Hepatocyte (in vitro differentiated cells): ENCODE data around the gene HNMT. TPM values are rescaled to one million over a fixed set of nuclear protein-coding genes. Genes with fewer than 3 reads are reported as not detected.

Experiments used
- DNase-seq: peaks from one replicate; pipeline ENCODE4 v3.0.0-alpha.2; 2016; ENCODE audit warnings: low spot score
- H2AFZ ChIP-seq: fragments of 200-600 bp; sonication (generic); 2 replicates; pipeline ENCODE4 v1.6.0; 2016; ENCODE audit warnings: antibody characterized with exemption, mild to moderate bottlenecking
- H3K27ac ChIP-seq: fragments of 200-600 bp; sonication (generic); 2 replicates; pipeline ENCODE4 v1.5.1; 2016; ENCODE audit warnings: mild to moderate bottlenecking
- H3K27me3 ChIP-seq: fragments of 200-600 bp; sonication (generic); 2 replicates; pipeline ENCODE4 v1.6.1; 2016
- H3K36me3 ChIP-seq: fragments of 200-600 bp; sonication (generic); replicated peaks from 2 replicates; pipeline ENCODE4 v1.5.1; 2016; ENCODE audit warnings: low read depth; ENCODE audit not compliant: insufficient read depth
- H3K4me1 ChIP-seq: fragments of 200-600 bp; sonication (generic); 2 replicates; pipeline ENCODE4 v1.5.1; 2016; ENCODE audit warnings: mild to moderate bottlenecking, moderate library complexity; ENCODE audit not compliant: insufficient read depth
- H3K4me2 ChIP-seq: fragments of 200-600 bp; sonication (generic); 2 replicates; pipeline ENCODE4 v1.6.0; 2016
- H3K4me3 ChIP-seq: fragments of 200-600 bp; sonication (generic); 2 replicates; pipeline ENCODE4 v1.5.1; 2016; ENCODE audit warnings: mild to moderate bottlenecking
- H3K79me2 ChIP-seq: fragments of 200-600 bp; sonication (generic); 2 replicates; pipeline ENCODE4 v1.6.0; 2017; ENCODE audit warnings: mild to moderate bottlenecking
- H3K9me2 ChIP-seq: fragments of 200-600 bp; sonication (generic); replicated peaks from 2 replicates; pipeline ENCODE4 v1.6.0; 2017; ENCODE audit warnings: mild to moderate bottlenecking; ENCODE audit not compliant: insufficient read depth
- H3K9me3 ChIP-seq: fragments of 200-600 bp; sonication (generic); 2 replicates; pipeline ENCODE4 v1.5.1; 2016; ENCODE audit warnings: low read depth, mild to moderate bottlenecking
- H4K20me1 ChIP-seq: fragments of 200-600 bp; sonication (generic); 2 replicates; pipeline ENCODE4 v1.6.0; 2016; ENCODE audit warnings: mild to moderate bottlenecking; ENCODE audit not compliant: insufficient read depth, poor library complexity, severe bottlenecking
- EZH2 ChIP-seq: fragments of 200-600 bp; sonication (generic); IDR thresholded peaks from 2 replicates; pipeline ENCODE4 v1.6.1; 2016; ENCODE audit warnings: antibody characterized with exemption, mild to moderate bottlenecking, borderline replicate concordance
- EZH2phosphoT487 ChIP-seq: fragments of 200-600 bp; sonication (generic); IDR thresholded peaks from one replicate; pipeline ENCODE4 v1.6.1; 2018; ENCODE audit warnings: antibody characterized with exemption, mild to moderate bottlenecking, low read depth, moderate library complexity; ENCODE audit not compliant: unreplicated experiment, severe bottlenecking
- WGBS: methylation state at CpG from one replicate; pipeline ENCODE4 v1.1.6; 2016; ENCODE audit warnings: low lambda C conversion rate; ENCODE audit errors: missing lambda C conversion rate; 5-methylcytosine and 5-hydroxymethylcytosine counted together
- polyA plus RNA-seq: library from polyadenylated mRNA; unstranded; fragments of >200 nt; fragmentation: Nextera tagmentation; extraction: Ambion mirVana; gene quantifications from 2 replicates; pipeline ENCODE4 v1.2.1, GENCODE V29; 2016
- total RNA-seq: library from RNA; depleted of rRNA; stranded (reverse); fragments of >200 nt; gene quantifications from 2 replicates; pipeline ENCODE4 v1.2.3, GENCODE V29; 2014
- TF ChIP-seq, protein P1 (sequence below): fragments of 200-600 bp; sonication (generic); IDR thresholded peaks from 2 replicates; pipeline ENCODE4 v1.5.1; 2016; ENCODE audit warnings: antibody characterized with exemption, mild to moderate bottlenecking; ENCODE audit not compliant: poor library complexity

HNMT gene
- total and polyA plus RNA-seq, 2 experiments from 2014 or later = 23.4 to 26.3 TPM

DNA sequence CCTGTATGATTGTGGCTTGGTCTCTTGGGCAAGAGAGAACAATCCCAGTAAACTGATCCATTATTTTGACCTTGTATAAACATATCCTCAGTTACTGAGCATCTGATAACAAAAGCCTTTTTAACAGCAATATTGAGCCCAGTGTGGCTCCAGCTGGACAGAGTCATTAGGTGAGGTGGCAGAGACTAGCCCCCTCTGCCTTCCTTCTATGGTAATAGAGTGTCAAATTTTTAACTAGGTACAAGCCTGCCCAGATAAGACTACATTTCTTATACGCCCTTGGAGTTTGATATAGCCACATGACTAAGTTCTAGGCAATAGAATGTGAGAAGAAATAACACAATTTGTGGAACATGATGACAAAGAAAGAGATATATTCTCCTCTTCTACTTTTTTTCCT lies 56.2 kb downstream of the HNMT start:
- H3K4me1 ChIP-seq = no peaks in the 10 kb centered on the region
- no peaks in the 10 kb centered on the region for H4K20me1 ChIP-seq
- no peaks in the 10 kb centered on the region for H3K9me2 ChIP-seq
- no peak overlapping the region for H3K27ac ChIP-seq
- H3K9me3 ChIP-seq = no peaks in the 10 kb centered on the region
- no peak for DNase-seq
- H3K4me2 ChIP-seq = no peak overlapping the region
- TF ChIP-seq EZH2phosphoT487 (no peak), EZH2 (no peak)
- TF ChIP-seq, protein P1, sequence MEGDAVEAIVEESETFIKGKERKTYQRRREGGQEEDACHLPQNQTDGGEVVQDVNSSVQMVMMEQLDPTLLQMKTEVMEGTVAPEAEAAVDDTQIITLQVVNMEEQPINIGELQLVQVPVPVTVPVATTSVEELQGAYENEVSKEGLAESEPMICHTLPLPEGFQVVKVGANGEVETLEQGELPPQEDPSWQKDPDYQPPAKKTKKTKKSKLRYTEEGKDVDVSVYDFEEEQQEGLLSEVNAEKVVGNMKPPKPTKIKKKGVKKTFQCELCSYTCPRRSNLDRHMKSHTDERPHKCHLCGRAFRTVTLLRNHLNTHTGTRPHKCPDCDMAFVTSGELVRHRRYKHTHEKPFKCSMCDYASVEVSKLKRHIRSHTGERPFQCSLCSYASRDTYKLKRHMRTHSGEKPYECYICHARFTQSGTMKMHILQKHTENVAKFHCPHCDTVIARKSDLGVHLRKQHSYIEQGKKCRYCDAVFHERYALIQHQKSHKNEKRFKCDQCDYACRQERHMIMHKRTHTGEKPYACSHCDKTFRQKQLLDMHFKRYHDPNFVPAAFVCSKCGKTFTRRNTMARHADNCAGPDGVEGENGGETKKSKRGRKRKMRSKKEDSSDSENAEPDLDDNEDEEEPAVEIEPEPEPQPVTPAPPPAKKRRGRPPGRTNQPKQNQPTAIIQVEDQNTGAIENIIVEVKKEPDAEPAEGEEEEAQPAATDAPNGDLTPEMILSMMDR = no peak
- no peaks in the 10 kb centered on the region for H3K79me2 ChIP-seq
- H3K36me3 ChIP-seq = no peaks in the 10 kb centered on the region
- H3K4me3 ChIP-seq = no peak overlapping the region
- no peaks in the 10 kb centered on the region for H3K27me3 ChIP-seq
- 73% methylated on average over 1 of the region's 1 CpG for WGBS
- H2AFZ ChIP-seq = no peak overlapping the region

DNA sequence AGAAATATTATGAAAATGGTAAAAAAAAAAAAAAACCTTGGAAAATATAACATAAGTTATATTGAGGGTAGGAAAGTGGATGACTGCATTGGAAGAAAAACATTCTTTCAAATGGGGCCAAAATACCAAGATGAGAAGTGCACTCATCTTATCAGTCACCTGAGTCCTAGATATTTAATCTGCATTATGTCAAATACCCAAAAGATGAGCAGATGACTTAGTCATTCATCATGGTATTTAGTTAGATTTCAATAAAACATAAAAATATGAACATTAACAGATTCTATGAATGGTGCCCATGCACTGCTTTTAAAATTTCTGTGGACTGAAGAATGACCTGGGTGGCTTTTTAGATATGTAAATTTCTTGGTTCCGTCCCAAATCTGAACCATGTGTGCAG lies 56.9 kb downstream of the HNMT start:
- TF ChIP-seq EZH2 (no peak), EZH2phosphoT487 (no peak)
- TF ChIP-seq, protein P1 = no peak
- Histone ChIP-seq H3K36me3 (no peaks in the 10 kb centered on the region), H3K9me2 (no peaks in the 10 kb centered on the region)

DNA sequence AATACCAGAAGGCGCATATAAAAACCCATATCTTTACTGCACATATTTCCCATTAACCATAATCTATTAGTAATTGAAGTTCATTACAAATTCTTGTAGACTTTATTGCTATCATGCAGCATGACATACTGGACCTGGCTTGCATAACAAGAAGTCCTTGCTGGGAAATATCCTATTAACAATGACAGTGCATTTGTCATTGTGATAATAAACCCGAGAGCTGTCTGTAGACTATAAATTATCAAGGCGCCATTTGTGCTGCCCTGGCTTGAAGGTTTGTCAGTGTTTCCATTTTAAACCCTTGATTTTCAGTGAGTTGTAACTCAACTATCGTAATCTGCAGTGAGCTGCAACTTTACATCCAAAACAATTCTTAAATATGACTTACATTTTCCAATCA lies 59.0 kb downstream of the HNMT start:
- no peak overlapping the region for H3K4me2 ChIP-seq
- no peak for DNase-seq
- 77% methylated on average over 4 of the region's 4 CpGs for WGBS
- H2AFZ ChIP-seq = no peak overlapping the region
- TF ChIP-seq EZH2 = no peak
- TF ChIP-seq EZH2phosphoT487 = no peak
- TF ChIP-seq, protein P1 = no peak
- H4K20me1 ChIP-seq = no peaks in the 10 kb centered on the region
- H3K9me2 ChIP-seq = no peaks in the 10 kb centered on the region
- no peaks in the 10 kb centered on the region for H3K4me1 ChIP-seq
- no peaks in the 10 kb centered on the region for H3K79me2 ChIP-seq
- no peaks in the 10 kb centered on the region for H3K27me3 ChIP-seq
- no peaks in the 10 kb centered on the region for H3K9me3 ChIP-seq
- H3K27ac ChIP-seq = no peak overlapping the region
- no peak overlapping the region for H3K4me3 ChIP-seq
- no peaks in the 10 kb centered on the region for H3K36me3 ChIP-seq

More for the DNA sequence above, 56.9 kb downstream of the HNMT start:
- no peaks in the 10 kb centered on the region for H4K20me1 ChIP-seq
- no peaks in the 10 kb centered on the region for H3K9me3 ChIP-seq
- no peak for DNase-seq
- H3K27me3 ChIP-seq = no peaks in the 10 kb centered on the region
- no peak overlapping the region for H3K4me3 ChIP-seq
- H3K79me2 ChIP-seq = no peaks in the 10 kb centered on the region
- no peaks in the 10 kb centered on the region for H3K4me1 ChIP-seq
- no peak overlapping the region for H2AFZ ChIP-seq
- H3K27ac ChIP-seq = no peak overlapping the region
- 61% methylated on average over 1 of the region's 1 CpG for whole genome bisulfite sequencing
- no peak overlapping the region for H3K4me2 ChIP-seq

DNA sequence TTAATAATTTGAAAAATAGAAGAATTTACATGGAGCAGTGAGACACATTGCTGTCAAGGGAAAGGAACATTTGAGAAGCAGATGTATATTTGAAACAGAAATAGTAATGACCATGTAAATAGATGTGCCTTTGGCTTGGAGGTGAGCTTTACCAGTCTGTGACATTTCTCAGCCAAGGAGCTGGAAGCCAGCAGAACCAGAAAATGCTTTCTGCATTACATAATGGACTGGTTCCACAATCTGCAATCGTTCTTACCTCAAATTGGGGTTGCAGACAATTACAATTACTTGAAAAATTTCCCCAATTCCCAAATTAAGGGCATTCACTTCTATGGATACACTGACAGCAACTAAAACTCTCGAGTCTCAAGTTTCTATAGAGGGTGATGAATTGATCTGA lies 59.7 kb downstream of the HNMT start:
- no peaks in the 10 kb centered on the region for H3K27me3 ChIP-seq
- H3K79me2 ChIP-seq = no peaks in the 10 kb centered on the region
- H3K4me1 ChIP-seq = no peaks in the 10 kb centered on the region
- H3K27ac ChIP-seq = no peak overlapping the region
- no peak for DNase-seq
- H3K9me3 ChIP-seq = no peaks in the 10 kb centered on the region
- no peak overlapping the region for H2AFZ ChIP-seq
- H4K20me1 ChIP-seq = no peaks in the 10 kb centered on the region
- H3K36me3 ChIP-seq = no peaks in the 10 kb centered on the region
- no peaks in the 10 kb centered on the region for H3K9me2 ChIP-seq
- no peak overlapping the region for H3K4me3 ChIP-seq
- H3K4me2 ChIP-seq = no peak overlapping the region
- TF ChIP-seq EZH2phosphoT487 = no peak
- TF ChIP-seq, protein P1 = no peak
- TF ChIP-seq EZH2 = no peak
- 90% methylated on average over 2 of the region's 2 CpGs for WGBS
